ENCODE measurements around the gene TNFRSF13B.

Gene TNFRSF13B

DNA sequence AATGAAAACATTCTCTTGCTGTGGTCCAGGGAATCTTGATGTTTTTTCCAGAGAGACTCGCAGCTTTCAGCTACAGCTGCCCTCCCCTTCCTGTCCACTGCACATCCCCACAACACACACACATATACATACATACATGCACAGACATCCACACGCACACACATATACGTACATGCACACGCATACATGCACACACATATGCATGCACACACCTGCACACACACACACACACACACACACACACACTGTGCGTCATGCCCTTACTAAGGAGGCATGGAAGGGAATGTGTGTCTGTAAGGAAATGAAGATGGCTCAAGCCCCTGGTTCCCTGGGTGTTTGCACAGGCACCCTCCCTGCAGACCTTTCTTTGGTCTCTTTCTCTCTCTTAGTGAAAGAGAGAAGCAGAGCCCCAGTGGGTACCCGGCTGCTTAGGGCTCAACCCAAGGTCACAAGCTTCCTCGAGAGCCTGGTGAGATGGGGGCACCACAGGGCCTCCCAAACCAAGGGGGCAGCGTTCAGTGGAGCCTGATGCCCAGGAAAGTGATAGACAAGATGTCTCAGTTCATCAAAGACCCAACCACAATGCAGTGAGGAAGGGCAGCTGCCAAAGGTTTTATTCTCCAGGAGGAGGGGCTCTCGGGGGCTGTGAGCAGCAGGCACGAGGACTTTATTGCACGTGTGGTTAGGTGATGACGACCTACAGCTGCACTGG is 33.3 kb downstream of the TNFRSF13B start:
- no peak for DNase-seq (ENCODE audit: low read depth, low spot score)

DNA sequence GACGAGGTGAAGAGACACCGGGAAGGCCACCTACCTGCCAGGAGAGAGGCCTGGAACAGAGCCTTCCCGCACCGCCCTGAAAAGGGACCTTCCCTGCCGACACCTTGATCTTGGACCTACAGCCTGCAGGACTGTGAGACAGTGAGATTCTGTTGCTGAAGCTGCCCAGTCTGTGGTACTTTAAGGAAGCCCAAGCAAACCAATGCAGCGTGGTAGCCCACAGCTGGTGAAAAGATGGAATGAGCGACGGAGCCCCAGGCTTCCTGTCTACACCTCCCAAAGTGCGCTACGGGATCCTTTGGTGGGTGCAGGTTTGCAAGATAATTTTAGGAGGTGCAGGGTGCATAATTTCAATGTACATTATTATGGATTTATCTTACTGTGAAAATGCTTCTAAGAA is 33.9 kb downstream of the TNFRSF13B start:
- DNase-seq (ENCODE audit: low read depth, low spot score) = no peak

DNA sequence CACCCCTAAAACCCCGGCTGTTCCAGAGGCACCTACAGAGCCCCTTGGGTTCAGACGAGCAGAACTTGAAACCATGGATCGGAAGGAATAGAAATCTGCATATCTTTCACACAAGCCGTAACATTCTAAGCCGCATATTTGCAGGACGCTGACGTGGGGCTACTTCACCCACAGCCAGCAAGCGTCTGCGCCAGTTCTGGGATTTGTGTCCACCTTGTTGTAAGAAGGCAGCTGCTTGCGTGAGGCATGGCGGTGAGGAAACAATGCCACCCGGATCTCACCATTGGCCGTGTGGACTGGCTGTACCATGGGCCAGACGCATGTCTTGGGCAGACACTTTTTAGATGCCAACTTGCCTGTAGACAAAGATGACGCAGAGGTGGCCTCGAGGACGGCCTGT is 34.5 kb downstream of the TNFRSF13B start:
- no peak for DNase-seq (ENCODE audit: low read depth, low spot score)

DNA sequence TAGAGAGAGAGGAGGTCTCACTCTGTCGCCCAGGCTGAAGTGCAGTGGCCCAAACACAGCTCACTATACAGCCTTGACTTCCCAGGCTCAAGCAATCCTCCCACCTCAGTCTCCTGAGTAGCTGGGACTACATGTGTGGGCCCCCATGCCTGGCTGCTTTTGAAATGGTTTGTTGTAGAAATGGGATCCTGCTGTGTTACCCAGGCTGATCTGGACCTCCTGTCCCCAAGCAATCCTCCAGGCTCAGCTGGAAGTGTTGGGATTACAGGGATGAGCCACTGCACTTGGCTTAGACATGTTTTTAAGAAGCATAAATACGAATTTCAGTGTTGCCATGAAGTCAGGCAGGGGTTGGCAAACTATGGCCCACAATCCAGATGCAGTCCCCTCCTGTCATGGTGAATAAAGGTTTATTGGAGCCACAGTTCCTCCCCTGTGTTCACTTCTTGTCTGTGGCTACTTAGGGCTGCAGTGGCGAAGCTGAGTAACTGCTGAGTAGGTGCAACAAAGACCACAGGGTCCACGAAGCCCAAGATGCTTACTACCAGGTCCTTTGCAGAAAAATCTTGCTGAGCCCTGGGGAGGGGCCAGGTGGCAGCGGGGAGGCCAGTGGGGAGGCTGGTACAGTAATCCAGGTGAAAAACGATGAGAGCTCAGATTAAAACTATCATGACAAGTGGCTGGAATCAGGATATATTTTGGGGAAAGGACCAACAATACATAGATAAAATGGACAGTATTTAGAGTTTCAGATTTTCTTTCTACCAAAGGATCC is 35.2 kb downstream of the TNFRSF13B start:
- no peak for DNase-seq (ENCODE audit: low read depth, low spot score)

DNA sequence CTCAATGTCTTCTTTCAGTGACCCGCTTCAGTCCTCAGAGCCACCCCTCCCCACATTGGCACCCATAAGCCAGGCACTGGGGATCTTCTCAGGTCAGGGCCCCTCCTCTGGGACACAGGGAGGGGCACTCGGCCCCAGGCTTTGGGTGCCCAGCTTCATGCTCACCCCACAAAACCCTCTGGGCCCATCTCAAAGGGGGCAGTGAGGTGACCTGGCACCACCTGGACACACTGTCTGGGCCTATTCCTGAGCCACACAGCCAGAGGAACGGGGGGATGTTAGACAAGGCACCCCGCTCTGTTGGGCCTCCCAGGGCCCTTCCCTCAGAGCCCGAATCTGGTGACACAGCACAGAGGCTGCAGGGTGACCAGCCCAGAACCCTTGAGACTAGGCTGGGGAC is 36.1 kb downstream of the TNFRSF13B start:
- no peak for DNase-seq (ENCODE audit: low read depth, low spot score)

DNA sequence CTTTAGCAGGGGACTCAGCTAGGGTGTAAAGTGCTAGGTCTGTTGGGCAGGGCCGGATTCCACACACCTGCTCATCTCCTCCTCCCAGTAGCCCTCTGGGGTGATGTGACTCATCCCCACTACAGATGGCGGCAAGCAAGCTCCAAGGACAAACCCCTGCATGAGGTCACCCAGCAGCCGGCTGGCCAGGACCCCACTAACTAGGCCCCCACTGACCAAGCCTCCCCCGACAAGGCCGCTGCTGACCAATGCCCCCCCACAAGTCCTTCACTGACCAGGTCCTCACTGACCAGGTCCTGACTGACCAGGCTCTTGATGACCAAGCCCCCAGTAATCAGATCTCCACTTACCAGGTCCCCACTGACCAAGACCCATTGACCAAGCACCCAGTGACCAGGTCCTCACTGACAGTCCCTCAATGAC is 36.7 kb downstream of the TNFRSF13B start:
- no peak for DNase-seq (ENCODE audit: low read depth, low spot score)

DNA sequence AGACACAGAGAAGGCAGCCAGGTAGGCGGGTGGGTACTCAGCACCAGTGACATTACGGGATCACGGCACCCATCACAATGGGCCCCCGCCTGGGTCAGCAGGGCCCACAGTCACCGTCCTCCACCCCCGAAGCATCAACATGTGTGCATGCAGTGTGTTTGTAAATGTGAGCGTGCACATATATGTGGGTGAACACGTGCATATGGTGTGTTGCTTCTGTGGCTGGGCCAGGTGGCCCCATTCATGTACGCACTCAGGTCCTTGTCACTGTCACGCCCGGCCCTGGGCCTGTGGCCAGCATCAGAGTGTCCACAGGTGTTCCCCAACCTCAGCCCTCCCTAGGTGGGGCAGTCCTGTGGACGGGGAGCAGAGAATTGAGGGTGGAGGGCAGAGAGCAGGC is 37.1 kb downstream of the TNFRSF13B start:
- no peak for DNase-seq (ENCODE audit: low read depth, low spot score)

DNA sequence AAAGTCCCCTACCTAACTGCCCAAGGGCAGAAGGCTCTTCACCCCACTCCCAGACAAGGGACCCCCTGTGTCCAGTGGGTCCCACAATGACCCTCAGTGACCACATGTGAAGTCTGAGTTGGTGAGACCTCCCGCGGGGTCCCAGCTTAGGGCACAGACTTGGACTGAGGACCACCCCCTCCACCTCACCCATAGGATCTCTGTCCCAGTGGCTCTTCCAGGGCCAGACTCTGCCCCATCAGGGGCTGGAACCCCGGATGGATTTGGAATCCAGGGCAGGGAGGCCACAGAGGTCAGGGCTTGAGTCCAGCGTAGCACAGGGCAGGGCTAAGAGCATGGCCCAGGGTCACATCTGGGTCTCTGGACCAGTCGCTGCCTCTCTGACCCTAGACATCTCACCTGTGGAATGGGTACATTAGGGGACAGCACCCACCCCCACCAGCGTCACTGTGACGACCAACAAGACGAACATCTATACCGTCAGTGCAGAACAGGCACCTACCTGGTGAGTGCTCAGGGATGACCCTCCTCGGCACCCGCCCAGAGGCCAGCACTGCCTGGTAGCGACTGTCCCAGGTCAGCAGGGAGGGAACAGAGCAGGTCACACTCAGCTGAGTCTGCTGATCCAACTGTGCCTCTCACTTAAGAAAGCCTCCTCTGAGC is 37.7 kb downstream of the TNFRSF13B start:
- no peak for DNase-seq (ENCODE audit: low read depth, low spot score)

DNA sequence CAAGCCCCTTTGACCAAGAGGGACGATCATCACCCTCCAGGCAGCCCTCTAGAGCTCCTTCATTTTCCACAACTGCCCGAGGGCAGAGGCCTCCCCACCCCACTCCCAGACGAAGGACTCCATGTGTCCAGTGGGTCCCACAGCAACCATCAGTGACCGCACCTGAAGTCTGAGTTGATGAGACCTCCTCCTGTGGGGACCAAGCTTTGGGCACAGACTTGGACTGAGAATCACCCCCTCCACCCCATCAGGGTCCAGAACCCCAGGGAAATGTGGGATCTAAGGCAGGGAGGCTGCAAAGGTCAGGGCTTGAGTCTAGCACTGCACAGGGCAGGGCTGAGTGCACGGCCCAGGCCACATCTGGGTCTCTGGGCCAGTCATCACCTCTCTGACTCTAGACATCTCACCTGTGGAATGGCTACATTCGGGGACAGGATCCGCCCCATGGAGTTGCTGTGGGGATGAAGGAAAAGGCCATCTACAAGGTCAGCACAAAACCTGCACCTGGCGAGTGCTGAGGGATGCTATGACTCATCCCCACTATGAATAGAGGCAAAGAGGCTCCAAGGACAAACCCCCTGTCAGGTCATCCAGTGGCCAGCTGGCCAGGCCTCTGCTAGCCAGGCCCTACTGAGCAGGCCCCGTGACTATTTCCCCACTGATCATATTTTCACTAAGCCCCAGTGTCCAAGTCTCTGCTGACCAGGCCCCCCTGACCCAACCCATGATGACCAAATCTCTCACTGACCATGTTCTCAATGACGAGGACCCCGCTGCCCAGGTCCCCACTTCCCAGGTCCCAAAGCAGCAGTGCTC is 38.4 kb downstream of the TNFRSF13B start:
- DNase-seq (ENCODE audit: low read depth, low spot score) = no peak

DNA sequence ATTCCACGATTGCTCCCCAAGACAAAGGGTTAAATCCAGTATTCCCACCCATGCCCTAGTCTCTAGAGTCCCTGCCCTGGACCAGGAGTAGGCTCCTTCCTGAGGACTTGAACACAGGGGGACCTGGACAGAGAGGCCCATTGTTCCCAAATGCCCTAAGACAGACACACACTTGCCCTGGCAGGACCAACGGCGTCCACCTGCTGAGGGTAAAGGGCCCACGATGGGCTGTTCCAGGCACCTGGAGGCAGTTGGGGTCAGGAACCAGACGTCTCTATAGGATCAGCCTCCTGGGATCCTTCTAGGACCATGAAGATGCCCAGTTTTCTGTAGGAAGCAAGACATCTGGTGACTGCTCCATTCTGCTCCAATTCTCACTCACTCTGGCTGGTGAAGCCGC is 39.3 kb downstream of the TNFRSF13B start:
- no peak for DNase-seq (ENCODE audit: low read depth, low spot score)

DNA sequence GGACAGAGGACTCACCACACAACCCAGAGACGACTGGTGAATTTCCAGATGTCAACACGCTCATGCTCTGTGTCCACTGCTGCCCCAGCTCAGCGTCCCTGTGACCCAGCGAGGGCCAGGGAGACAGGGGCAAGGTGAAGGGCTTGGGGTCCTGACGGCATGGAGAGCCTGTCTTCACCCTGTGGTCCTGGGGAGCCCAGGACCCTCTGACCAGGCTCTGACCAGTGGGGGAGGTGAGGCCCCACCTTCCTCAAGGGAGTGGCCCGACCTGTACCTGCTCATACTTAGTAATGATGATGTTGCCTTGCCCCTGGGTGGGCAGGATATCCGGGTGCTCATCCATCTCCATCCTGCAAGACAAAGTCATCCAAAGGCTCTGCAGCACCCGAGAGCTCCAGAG is 39.8 kb downstream of the TNFRSF13B start:
- no peak for DNase-seq (ENCODE audit: low read depth, low spot score)

DNA sequence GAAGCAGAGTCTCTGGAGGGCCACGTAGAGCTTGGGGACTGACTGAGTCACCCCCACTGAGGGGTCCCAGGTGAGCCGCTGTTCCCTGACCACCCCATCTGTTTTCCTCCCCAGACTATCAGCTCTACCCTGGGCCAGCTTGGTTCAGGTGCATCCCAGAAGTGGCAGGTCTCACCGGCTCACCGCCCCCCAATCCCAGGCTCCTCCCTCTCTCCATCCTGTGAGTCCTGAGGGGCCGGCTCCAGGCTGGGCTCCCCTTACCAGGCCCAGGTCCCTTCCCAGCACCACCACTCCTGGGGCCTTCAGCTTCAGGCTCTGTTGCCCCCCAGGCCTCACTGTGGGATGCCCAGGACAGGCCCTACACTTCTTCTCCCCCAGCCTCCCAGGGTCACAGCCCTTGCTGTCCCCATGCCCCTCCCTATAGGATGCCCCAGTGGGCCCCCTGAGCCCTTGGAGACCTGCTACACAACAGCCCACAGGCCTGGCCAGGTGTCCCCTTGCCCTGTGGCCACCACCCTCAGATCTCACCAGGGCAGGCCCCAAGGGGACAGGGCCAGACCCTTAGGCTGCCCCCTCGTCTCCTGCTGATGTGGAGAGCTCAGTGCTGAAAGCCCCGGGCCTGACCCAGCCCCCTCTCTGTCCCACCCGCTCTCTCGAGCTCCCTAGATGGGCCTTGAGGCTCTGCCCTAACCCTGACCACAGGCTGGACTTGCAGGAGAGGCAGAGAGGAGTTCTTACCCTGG is 40.4 kb downstream of the TNFRSF13B start:
- no peak for DNase-seq (ENCODE audit: low read depth, low spot score)

DNA sequence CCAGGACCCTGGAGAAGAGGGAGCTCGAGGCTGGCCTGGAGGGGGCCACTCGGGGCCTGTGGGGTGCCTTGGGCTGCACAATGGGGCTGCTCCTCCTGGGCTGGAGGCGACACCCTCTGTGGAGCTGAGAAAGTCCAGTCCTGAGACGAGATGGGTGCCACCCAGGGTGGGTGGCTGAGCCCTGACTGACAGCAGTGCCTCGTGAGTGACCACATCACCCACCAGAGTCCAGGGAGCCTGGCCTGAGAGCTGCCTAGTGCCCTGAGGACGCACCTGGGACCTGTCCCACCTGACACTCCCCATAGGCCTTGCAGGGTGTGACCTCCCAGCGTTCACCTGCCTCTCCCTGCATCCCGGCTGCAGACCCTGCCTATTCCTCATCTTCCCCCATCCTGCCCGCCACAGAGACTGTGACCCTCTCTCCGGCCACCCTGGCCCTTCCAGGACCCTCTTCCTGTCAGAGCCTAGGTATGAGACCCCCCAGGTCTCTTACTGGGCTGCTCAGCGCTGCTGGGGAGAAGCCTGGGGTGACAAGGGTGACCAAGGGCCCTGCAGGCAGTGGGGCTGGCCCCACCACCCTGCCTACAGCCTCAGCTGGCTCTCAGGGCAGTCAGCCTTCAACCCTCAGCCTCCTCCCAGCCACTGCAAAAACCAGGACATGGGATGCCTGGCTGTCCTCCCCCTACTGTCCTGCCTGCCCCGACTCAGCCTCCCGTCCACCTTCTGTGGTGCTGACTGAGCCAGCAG is 41.2 kb downstream of the TNFRSF13B start:
- no peak for DNase-seq (ENCODE audit: low read depth, low spot score)

DNA sequence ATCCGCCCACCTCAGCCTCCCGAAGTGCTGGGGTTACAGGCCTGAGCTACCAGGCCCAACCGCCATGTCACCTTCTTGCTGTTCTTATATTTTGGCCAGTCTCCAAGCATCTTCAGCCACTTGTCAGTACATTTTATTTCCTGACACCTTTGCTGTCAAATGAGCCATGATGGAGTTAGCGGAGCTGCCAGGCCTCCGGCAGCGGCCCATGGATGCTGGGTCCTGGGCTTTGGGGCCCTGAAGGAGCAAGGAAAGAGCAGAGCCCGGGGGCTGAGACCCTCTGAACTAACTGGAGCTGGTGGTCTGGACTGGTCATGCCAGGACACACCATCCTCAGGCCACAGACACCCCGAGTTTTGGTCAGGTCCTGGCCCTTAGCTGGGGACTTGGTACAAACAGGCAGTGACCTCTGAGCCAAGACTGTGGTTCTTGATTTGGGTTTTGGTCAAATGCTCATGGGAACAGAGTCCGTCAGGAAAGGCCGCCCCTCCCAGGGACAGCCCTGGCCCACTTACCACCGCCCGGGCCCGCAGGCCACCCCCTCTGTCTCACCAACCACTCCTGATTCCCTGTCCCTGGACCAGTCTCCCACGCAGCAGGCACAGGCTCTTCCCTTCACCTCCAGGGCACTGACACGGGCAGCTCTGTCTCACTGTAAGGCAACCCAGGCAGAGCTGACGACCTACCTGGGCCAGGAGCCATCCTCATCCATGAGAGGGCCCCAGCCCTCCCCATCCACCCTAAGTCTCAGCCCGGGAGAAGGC is 42.0 kb downstream of the TNFRSF13B start:
- DNase-seq (ENCODE audit: low read depth, low spot score) = no peak

DNA sequence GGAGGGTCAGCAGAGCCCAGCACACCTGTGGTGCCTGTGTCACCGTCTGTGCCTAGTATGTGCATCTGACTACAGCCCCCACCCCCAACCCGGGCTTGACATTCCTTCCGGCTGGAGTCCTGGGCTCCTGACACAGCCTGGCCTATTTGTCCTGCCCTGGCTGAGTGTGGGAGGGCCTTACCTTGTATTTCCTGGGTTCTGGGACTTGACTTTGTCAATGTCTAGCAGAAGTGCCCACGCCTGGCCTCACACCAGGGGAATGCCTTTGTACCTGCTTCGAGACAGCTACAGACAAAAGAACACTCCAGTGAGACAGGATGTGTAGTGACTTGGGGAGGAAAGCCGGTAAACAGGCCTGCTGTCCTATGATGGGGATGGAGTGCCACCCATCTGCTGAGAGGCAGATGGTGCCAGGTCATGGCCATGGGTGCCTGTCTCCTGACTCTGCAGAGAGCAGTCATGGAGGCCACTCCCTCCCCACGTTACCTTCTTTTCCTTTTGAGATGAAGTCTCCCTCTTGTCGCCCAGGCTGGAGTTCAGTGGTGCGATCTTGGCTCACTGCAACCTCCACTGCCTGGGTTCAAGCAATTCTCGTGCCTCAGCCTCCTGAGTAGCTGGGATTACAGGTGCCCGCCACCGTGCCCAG is 42.8 kb downstream of the TNFRSF13B start:
- no peak for DNase-seq (ENCODE audit: low read depth, low spot score)

DNA sequence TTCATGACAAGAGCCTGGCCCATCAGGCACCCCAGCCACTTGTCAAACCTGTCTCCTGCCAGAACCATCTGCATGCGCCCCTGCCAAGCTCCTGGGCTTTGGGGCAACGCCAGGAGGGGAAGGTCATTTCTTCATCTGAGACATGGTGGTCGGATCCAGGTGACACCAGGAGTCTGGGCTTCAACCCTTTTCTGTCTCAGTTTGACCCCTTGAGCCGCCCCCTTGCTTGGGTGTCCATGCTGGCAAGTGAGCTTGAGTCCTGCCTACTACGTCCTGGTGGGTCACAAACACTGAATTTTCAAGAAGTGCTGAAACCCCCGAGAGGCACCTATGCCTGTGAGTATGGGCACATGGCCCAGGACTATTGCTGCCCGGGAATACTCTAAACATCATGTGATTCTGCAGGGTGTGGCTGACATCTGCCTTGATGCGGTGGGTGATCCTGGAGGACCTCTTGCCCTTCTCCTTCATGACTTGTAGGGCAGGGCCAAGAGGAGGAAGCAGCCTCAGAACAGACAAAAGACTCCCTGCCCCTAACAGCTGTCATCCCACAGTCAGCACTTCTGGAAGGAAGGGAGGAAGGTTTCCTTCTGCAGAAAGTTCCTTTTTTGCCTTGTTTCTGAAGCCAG is 43.4 kb downstream of the TNFRSF13B start:
- no peak for DNase-seq (ENCODE audit: low read depth, low spot score)

DNA sequence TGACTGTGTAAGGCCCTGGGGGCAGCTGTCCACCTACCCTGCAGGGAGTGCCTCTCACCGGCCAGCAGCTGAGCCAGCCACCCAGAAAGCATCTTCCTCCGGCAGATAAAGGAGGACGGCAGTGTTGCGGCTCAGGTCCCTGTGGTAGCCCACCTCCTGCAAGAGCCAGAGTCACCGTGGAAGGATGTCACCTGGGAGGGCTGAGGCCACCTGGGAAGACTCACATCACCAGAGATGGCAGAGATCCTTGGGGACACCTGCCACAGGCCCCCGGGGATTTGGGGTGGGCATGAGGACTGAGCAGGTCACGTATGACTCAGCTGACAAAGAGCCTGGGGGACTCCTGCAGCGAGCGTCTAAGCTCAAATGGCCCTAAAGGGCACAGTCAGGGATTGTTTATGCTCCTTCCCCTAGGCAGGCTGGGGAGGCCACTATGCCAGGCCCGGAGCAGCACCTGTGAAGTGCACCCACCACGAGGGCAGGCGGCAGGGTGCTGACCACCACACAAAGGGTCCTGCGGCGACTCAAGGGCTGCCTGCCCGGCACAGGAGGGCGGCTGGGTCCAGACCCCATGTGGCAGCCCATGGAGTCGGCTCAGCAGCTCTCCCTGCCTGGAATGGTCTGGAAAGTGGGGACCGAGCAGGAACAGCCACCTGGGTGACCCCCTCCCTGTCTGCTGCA is 44.1 kb downstream of the TNFRSF13B start:
- no peak for DNase-seq (ENCODE audit: low read depth, low spot score)

Measured in smooth muscle cell of the brain vasculature (primary cell).